Neural cell (in vitro differentiated cells): Measurements from ENCODE around the gene UBAC2.
A peak's percentile ranks its signal among the peaks of the same experiment; 100 is the strongest.

Source experiments
- CTCF ChIP-seq: fragments of 450-650 bp; IDR thresholded peaks from 2 replicates; pipeline ENCODE4 v1.5.1; 2014; ENCODE audit warnings: antibody characterized with exemption, mild to moderate bottlenecking, moderate library complexity; ENCODE audit not compliant: poor library complexity, severe bottlenecking
- EP300 ChIP-seq: fragments of 450-650 bp; conservative IDR thresholded peaks from 2 replicates; pipeline ENCODE4 v1.6.1; 2014; ENCODE audit warnings: antibody characterized with exemption, mild to moderate bottlenecking, moderate library complexity; ENCODE audit not compliant: poor library complexity, severe bottlenecking
- EZH2 ChIP-seq: fragments of 200-600, 300-800 bp; shearing (Covaris generic), sonication (generic); IDR thresholded peaks from 2 replicates; pipeline ENCODE4 v1.6.1; 2014; ENCODE audit warnings: antibody characterized with exemption, low read length, borderline replicate concordance, mild to moderate bottlenecking; ENCODE audit not compliant: insufficient read depth, poor library complexity, severe bottlenecking
- MXI1 ChIP-seq: fragments of 450-650 bp; conservative IDR thresholded peaks from 2 replicates; pipeline ENCODE4 v1.6.1; 2014; ENCODE audit warnings: antibody characterized with exemption, mild to moderate bottlenecking; ENCODE audit not compliant: poor library complexity, severe bottlenecking
- POLR2AphosphoS5 ChIP-seq: IDR thresholded peaks from 2 replicates; pipeline ENCODE4 v1.6.1; 2012
- RAD21 ChIP-seq: fragments of 450-650 bp; conservative IDR thresholded peaks from 2 replicates; pipeline ENCODE4 v1.6.1; 2014; ENCODE audit warnings: antibody characterized with exemption, mild to moderate bottlenecking, moderate library complexity
- REST ChIP-seq: IDR thresholded peaks from 2 replicates; pipeline ENCODE4 v1.6.1; 2012; ENCODE audit warnings: borderline replicate concordance
- SMC3 ChIP-seq: fragments of 450-650 bp; conservative IDR thresholded peaks from 2 replicates; pipeline ENCODE4 v1.6.1; 2014; ENCODE audit warnings: antibody characterized with exemption, mild to moderate bottlenecking, moderate library complexity; ENCODE audit not compliant: poor library complexity
- TAF1 ChIP-seq: IDR thresholded peaks from 2 replicates; pipeline ENCODE4 v1.6.1; 2012; ENCODE audit warnings: low read depth

DNA sequence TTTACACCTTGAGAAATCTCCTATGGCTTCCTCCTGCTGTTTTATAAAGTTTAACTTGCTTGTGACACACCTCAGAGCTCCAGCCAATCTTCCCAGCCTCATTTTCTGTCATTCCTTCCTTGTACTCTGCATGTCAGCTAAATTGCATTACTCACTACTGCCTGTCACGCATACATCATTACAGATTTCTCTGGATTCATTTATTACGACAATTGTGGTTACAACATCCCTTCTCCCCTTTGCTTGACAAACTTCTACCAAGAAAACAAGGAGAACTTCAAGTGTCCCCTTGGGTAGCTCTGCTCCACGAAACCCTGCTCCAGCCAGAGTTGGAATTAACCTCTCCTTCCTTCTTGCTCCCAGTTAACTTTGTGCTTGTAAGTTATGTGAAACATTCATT, 79.5 kb downstream of the UBAC2 start:
- TF ChIP-seq CTCF (no peak), REST (no peak), POLR2AphosphoS5 (peak; percentile 48), EP300 (peak; percentile 84), RAD21 (no peak), TAF1 (no peak), SMC3 (no peak), EZH2 (no peak), MXI1 (no peak)
